Measurements from ENCODE around the gene SOX5. TPM values are rescaled to one million over a fixed set of nuclear protein-coding genes. Genes with fewer than 3 reads are reported as not detected.

SOX5 gene
- total RNA-seq, 1 experiment from 2014 or later = 0.52 TPM

GRCh38 chr12:23671881-23672280 is 277.6 kb downstream of the SOX5 start:
- Histone ChIP-seq H3K36me3 (ENCODE audit: control insufficient read depth in 1 of 2, insufficient read depth in 2 of 2, low read length in 2 of 2) (no peaks in the 10 kb centered on the region), H3K27ac (ENCODE audit: low read depth, low read length) (no peak overlapping the region), H3K4me2 (ENCODE audit: low read length) (no peak overlapping the region), H3K4me3 (replicated peaks in 1 of 2; ENCODE audit: low read depth in 1 of 2, low read length in 2 of 2) (no peak overlapping the region), H4K20me1 (ENCODE audit: insufficient read depth) (no peaks in the 10 kb centered on the region; the same call in 1 of the 2 replicates), H2AFZ (ENCODE audit: low read depth, low read length, poor library complexity, severe bottlenecking) (no peak overlapping the region), H3K9me2 (ENCODE audit: insufficient read depth) (no peaks in the 10 kb centered on the region), H3K79me2 (ENCODE audit: insufficient read depth, low read length) (no peaks in the 10 kb centered on the region), H3K9me3 (ENCODE audit: control insufficient read depth in 1 of 2, insufficient read depth in 1 of 2, low read depth in 1 of 2, low read length in 2 of 2) (peaks cover 5 to 39% of the 10 kb centered on the region in 2 experiments; a peak in 3 of 4 replicates), H3K27me3 (ENCODE audit: insufficient read depth, low read length) (no peaks in the 10 kb centered on the region), H3K4me1 (ENCODE audit: control insufficient read depth in 1 of 2, insufficient read depth in 2 of 2, low read length in 2 of 2) (no peaks in the 10 kb centered on the region), H3K9ac (ENCODE audit: low read length) (no peak overlapping the region)
- POLR2A ChIA-PET = no interaction called here
- intact Hi-C loops (cut with micrococcal nuclease) = no loop called here
- no TSS peak for BruUV-seq (replicated peaks)
- RAD21 ChIA-PET (ENCODE audit: low non-redundant PET in 1 of 2, low total read pairs in 2 of 2, uncharacterized antibody in 2 of 2, unreplicated experiment in 2 of 2) = no interaction called here
- TF ChIP-seq EZH2 (IDR thresholded peaks at IDR 0.05) = no peak
- no peak for ATAC-seq
- no peak for DNase-seq (ENCODE audit: low read depth, low spot score)
- CTCF ChIA-PET = no interaction called here

- ChIA-PET POLR2A (no interaction called here), RAD21 (ENCODE audit: low non-redundant PET in 1 of 2, low total read pairs in 2 of 2, uncharacterized antibody in 2 of 2, unreplicated experiment in 2 of 2) (no interaction called here), CTCF (no interaction called here)
- DNase-seq (ENCODE audit: low read depth, low spot score) (no peak), ATAC-seq (no peak)
- Histone ChIP-seq H4K20me1 (ENCODE audit: insufficient read depth) (no peaks in the 10 kb centered on the region; the same call in 1 of the 2 replicates), H3K27me3 (ENCODE audit: insufficient read depth, low read length) (no peaks in the 10 kb centered on the region), H3K9ac (ENCODE audit: low read length) (no peak overlapping the region), H3K4me1 (ENCODE audit: control insufficient read depth in 1 of 2, insufficient read depth in 2 of 2, low read length in 2 of 2) (no peaks in the 10 kb centered on the region), H3K36me3 (ENCODE audit: control insufficient read depth in 1 of 2, insufficient read depth in 2 of 2, low read length in 2 of 2) (no peaks in the 10 kb centered on the region), H3K9me2 (ENCODE audit: insufficient read depth) (no peaks in the 10 kb centered on the region), H3K79me2 (ENCODE audit: insufficient read depth, low read length) (no peaks in the 10 kb centered on the region), H3K27ac (ENCODE audit: low read depth, low read length) (no peak overlapping the region), H3K4me3 (replicated peaks in 1 of 2; ENCODE audit: low read depth in 1 of 2, low read length in 2 of 2) (no peak overlapping the region), H2AFZ (ENCODE audit: low read depth, low read length, poor library complexity, severe bottlenecking) (no peak overlapping the region), H3K9me3 (ENCODE audit: control insufficient read depth in 1 of 2, insufficient read depth in 1 of 2, low read depth in 1 of 2, low read length in 2 of 2) (peaks cover 3 to 30% of the 10 kb centered on the region in 2 experiments; a peak in 3 of 4 replicates), H3K4me2 (ENCODE audit: low read length) (no peak overlapping the region)
- TF ChIP-seq, protein P1, sequence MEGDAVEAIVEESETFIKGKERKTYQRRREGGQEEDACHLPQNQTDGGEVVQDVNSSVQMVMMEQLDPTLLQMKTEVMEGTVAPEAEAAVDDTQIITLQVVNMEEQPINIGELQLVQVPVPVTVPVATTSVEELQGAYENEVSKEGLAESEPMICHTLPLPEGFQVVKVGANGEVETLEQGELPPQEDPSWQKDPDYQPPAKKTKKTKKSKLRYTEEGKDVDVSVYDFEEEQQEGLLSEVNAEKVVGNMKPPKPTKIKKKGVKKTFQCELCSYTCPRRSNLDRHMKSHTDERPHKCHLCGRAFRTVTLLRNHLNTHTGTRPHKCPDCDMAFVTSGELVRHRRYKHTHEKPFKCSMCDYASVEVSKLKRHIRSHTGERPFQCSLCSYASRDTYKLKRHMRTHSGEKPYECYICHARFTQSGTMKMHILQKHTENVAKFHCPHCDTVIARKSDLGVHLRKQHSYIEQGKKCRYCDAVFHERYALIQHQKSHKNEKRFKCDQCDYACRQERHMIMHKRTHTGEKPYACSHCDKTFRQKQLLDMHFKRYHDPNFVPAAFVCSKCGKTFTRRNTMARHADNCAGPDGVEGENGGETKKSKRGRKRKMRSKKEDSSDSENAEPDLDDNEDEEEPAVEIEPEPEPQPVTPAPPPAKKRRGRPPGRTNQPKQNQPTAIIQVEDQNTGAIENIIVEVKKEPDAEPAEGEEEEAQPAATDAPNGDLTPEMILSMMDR (IDR thresholded peaks at IDR 0.05 in 2 of 3, conservative IDR thresholded peaks at IDR 0.05 in 1 of 3; ENCODE audit: borderline replicate concordance in 1 of 3, insufficient read depth in 1 of 3, low read depth in 2 of 3, low read length in 2 of 3) = no peak
- TF ChIP-seq TCF7L2 (IDR thresholded peaks at IDR 0.05; ENCODE audit: borderline replicate concordance, extremely low read depth, insufficient read depth, insufficient read length) (no peak), JUND (IDR thresholded peaks at IDR 0.05) (no peak), SP1 (IDR thresholded peaks at IDR 0.05; ENCODE audit: low read depth) (no peak), CEBPB (IDR thresholded peaks at IDR 0.05; ENCODE audit: low read depth) (no peak), ZNF274 (IDR thresholded peaks at IDR 0.05; ENCODE audit: low read depth, low read length) (no peak), ATF3 (IDR thresholded peaks at IDR 0.05) (no peak), EZH2 (IDR thresholded peaks at IDR 0.05) (no peak), POLR2AphosphoS5 (IDR thresholded peaks at IDR 0.05; ENCODE audit: low read depth, low read length) (no peak), REST (IDR thresholded peaks at IDR 0.05; ENCODE audit: low read depth) (no peak), ZBTB33 (IDR thresholded peaks at IDR 0.05; ENCODE audit: extremely low read depth, insufficient replicate concordance, low read length) (no peak)
- intact Hi-C loops (cut with micrococcal nuclease) = no loop called here
- BruUV-seq (replicated peaks) = no TSS peak
Measured at GRCh38 chr12:23670684-23671083, 278.8 kb downstream of the SOX5 start.
